Osteoblast (primary cell): ENCODE data around the gene PADI3. TPM values are rescaled to one million over a fixed set of nuclear protein-coding genes. Genes with fewer than 3 reads are reported as not detected.

ENCODE experiments used
- DNase-seq: peaks from one replicate; pipeline ENCODE4 v3.0.0; 2011; ENCODE audit warnings: low spot score, mixed read lengths; ENCODE audit not compliant: insufficient read length; ENCODE audit errors: missing footprints
- H2AFZ ChIP-seq: 2 replicates; pipeline ENCODE4 v1.6.0; 2011; ENCODE audit warnings: mild to moderate bottlenecking, low read length
- H3K27ac ChIP-seq: 2 replicates; pipeline ENCODE4 v1.5.1; 2011; ENCODE audit warnings: mild to moderate bottlenecking, low read depth, low read length, moderate library complexity
- H3K27me3 ChIP-seq: 2 replicates; pipeline ENCODE4 v1.6.0; 2012; ENCODE audit warnings: mild to moderate bottlenecking, control low read depth, inconsistent platforms, low read length, moderate library complexity; ENCODE audit not compliant: insufficient read depth
- H3K36me3 ChIP-seq: 2 replicates; pipeline ENCODE4 v1.5.1; 2011; ENCODE audit warnings: mild to moderate bottlenecking, low read length, control low read depth, moderate library complexity; ENCODE audit not compliant: insufficient read depth
- H3K4me1 ChIP-seq: 2 replicates; pipeline ENCODE4 v1.5.1; 2011; ENCODE audit warnings: mild to moderate bottlenecking, low read length, control low read depth, moderate library complexity; ENCODE audit not compliant: insufficient read depth
- H3K4me2 ChIP-seq: 2 replicates; pipeline ENCODE4 v1.6.0; 2011; ENCODE audit warnings: mild to moderate bottlenecking, low read length; ENCODE audit not compliant: insufficient read depth
- H3K4me3 ChIP-seq: fragments of 200-600 bp; sonication (generic); 3 replicates; pipeline ENCODE4 v1.5.1; 2012; ENCODE audit warnings: mild to moderate bottlenecking, low read length, inconsistent platforms; ENCODE audit not compliant: insufficient read depth
- H3K79me2 ChIP-seq: 2 replicates; pipeline ENCODE4 v1.6.0; 2012; ENCODE audit warnings: mild to moderate bottlenecking, low read length, control low read depth, inconsistent platforms; ENCODE audit not compliant: insufficient read depth
- H3K9me3 ChIP-seq: 2 replicates; pipeline ENCODE4 v1.5.1; 2011; ENCODE audit warnings: low read depth, low read length, control low read depth
- H4K20me1 ChIP-seq: 2 replicates; pipeline ENCODE4 v1.6.0; 2012; ENCODE audit warnings: mild to moderate bottlenecking, low read length, control low read depth; ENCODE audit not compliant: insufficient read depth
- total RNA-seq: library from RNA; depleted of rRNA; stranded (reverse); fragments of >200 nt; gene quantifications from 2 replicates; pipeline ENCODE4 v1.2.3, GENCODE V29; 2012
- TF ChIP-seq, protein P1 (sequence below): IDR thresholded peaks from 2 replicates; pipeline ENCODE4 v1.5.1; 2011; ENCODE audit warnings: mild to moderate bottlenecking, low read depth, low read length, moderate library complexity; ENCODE audit errors: extremely low read depth

The PADI3 gene
- total RNA-seq, 1 donor: not detected

DNA sequence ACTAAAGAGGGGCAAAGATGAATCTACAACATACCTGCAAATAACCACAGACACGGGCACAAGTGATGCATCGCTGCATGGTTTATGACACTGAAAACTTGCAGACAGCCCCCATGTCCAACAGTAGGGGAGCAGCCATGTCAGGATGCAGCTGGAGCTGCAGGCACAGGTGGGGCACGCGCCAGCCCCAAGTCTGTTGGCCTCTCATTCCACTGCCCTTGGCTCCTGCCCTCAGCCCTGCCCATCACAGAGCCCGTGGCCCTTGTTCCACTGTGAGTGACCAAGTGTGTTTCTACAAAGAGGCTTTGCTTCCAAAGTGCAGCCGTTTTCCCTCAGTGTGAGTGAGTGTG lies 55.9 kb downstream of the PADI3 start:
- Histone ChIP-seq H3K27me3 (peaks cover 31% of the 10 kb centered on the region), H3K9me3 (peaks cover 4% of the 10 kb centered on the region), H3K4me1 (no peaks in the 10 kb centered on the region), H3K79me2 (no peaks in the 10 kb centered on the region), H4K20me1 (no peaks in the 10 kb centered on the region), H3K4me2 (no peak overlapping the region), H3K4me3 (no peak overlapping the region), H3K36me3 (no peaks in the 10 kb centered on the region), H2AFZ (no peak overlapping the region), H3K27ac (no peak overlapping the region)
- DNase-seq: peak; percentile 18
- TF ChIP-seq, protein P1, sequence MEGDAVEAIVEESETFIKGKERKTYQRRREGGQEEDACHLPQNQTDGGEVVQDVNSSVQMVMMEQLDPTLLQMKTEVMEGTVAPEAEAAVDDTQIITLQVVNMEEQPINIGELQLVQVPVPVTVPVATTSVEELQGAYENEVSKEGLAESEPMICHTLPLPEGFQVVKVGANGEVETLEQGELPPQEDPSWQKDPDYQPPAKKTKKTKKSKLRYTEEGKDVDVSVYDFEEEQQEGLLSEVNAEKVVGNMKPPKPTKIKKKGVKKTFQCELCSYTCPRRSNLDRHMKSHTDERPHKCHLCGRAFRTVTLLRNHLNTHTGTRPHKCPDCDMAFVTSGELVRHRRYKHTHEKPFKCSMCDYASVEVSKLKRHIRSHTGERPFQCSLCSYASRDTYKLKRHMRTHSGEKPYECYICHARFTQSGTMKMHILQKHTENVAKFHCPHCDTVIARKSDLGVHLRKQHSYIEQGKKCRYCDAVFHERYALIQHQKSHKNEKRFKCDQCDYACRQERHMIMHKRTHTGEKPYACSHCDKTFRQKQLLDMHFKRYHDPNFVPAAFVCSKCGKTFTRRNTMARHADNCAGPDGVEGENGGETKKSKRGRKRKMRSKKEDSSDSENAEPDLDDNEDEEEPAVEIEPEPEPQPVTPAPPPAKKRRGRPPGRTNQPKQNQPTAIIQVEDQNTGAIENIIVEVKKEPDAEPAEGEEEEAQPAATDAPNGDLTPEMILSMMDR: no peak

DNA sequence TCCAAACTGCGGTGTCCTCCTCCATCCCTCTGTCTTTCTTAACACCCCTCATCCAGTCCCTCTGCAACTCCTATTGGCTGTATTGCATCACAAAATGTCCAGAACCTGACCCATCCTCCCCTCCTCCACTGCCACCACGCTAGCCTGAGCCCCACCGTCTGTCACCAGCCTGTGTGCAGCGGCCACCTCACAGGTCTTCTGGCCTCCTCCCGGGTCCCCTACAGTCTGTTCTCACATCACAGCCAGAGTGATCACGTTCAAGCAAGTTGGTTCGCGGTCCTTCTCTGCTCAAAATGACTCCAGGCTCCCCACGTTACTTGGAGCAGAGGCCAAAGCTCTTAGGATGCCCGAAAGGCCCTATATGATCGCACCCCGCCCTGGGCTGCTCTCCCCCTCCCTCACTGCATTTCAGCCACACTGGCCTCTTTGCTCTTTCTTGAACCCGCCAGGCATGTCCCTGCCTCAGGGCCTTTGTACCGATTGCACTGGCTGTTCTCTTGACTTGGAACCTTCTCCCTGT lies 56.7 kb downstream of the PADI3 start:
- no peaks in the 10 kb centered on the region for H3K4me1 ChIP-seq
- no peaks in the 10 kb centered on the region for H4K20me1 ChIP-seq
- no peaks in the 10 kb centered on the region for H3K79me2 ChIP-seq
- no peaks in the 10 kb centered on the region for H3K36me3 ChIP-seq
- H2AFZ ChIP-seq: no peak overlapping the region
- H3K4me3 ChIP-seq: no peak overlapping the region
- TF ChIP-seq, protein P1: no peak
- H3K9me3 ChIP-seq: peaks cover 4% of the 10 kb centered on the region
- H3K4me2 ChIP-seq: no peak overlapping the region
- peak; percentile 80 for DNase-seq
- no peak overlapping the region for H3K27ac ChIP-seq
- H3K27me3 ChIP-seq: peaks cover 34% of the 10 kb centered on the region

DNA sequence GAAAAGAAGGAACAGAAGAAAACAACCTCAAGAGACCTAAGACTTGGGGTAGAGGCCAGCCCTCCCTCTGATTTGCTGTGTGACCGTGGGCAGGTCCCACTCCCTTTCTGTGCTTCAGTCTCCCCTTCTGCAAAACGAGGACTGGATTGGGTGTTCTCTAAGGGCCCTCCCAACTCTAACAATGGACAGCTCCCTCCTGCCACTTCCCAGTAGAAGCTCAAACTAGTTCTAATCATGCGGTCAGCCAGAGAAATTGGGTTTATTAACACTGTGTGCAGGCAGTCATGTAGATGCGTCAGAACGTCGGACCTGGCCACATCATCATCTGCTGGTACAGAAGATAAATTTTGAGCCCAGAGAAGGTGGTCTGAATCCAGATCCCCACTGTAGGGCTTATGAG lies 57.5 kb downstream of the PADI3 start:
- peaks cover 34% of the 10 kb centered on the region for H3K27me3 ChIP-seq
- H3K9me3 ChIP-seq: peaks cover 4% of the 10 kb centered on the region
- no peaks in the 10 kb centered on the region for H3K36me3 ChIP-seq
- no peak overlapping the region for H2AFZ ChIP-seq
- H3K27ac ChIP-seq: no peak overlapping the region
- no peaks in the 10 kb centered on the region for H4K20me1 ChIP-seq
- H3K4me1 ChIP-seq: no peaks in the 10 kb centered on the region
- DNase-seq: peak; percentile 35
- H3K79me2 ChIP-seq: no peaks in the 10 kb centered on the region
- no peak overlapping the region for H3K4me3 ChIP-seq
- no peak overlapping the region for H3K4me2 ChIP-seq
- TF ChIP-seq, protein P1: no peak

DNA sequence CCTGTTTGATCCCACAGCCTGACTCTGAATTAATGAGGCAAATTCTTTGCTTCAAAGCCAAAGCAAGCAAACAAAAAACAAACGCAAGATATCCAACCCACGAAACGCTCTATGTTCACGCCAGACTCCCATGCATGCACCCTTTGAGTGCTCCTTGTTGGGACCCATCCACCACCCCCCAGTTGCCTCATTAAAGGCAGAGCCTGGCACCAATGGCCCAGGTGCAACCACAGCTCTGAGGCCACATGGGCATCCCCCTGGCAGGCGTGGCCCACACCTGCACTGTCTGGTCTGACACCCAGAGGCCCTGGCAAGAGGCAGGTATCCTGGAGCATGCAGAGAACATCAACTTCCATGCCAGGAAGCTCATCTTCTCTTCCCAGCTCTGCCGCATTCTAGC lies 58.0 kb downstream of the PADI3 start:
- H3K79me2 ChIP-seq: no peaks in the 10 kb centered on the region
- no peaks in the 10 kb centered on the region for H3K4me1 ChIP-seq
- H3K9me3 ChIP-seq: peaks cover under 1% of the 10 kb centered on the region
- H3K4me2 ChIP-seq: no peak overlapping the region
- no peak for DNase-seq
- H3K36me3 ChIP-seq: no peaks in the 10 kb centered on the region
- H3K27ac ChIP-seq: no peak overlapping the region
- peaks cover 34% of the 10 kb centered on the region for H3K27me3 ChIP-seq
- no peaks in the 10 kb centered on the region for H4K20me1 ChIP-seq
- no peak overlapping the region for H3K4me3 ChIP-seq
- TF ChIP-seq, protein P1: no peak
- no peak overlapping the region for H2AFZ ChIP-seq
